ENCODE data around the gene CD6. TPM values are rescaled to one million over a fixed set of nuclear protein-coding genes. Genes with fewer than 3 reads are reported as not detected.

The CD6 gene
- total RNA-seq, 1 experiment from 2014 or later = not detected

DNA sequence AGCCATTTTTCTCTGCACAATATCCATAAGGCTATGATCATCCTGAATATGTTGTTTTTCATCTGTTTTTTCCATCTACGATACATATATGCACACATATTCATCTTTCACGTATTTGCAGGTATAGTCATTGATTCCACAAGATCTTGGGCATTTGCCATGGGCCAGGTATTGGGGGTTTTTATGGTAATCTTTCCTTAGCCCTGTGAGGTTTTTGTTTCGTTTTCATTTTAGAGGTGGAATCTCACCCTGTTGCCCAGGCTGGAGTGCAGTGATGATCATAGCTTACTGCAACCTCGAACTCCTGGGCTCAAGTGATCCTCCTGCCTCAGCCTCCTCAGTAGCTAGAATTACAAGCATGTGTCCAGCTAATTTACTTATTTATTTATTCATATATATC is 20.0 kb downstream of the CD6 start:
- Histone ChIP-seq H3K9ac (ENCODE audit: extremely low read depth, insufficient read length, low read length) (no peak overlapping the region), H3K4ac (ENCODE audit: low read depth, low read length) (no peak overlapping the region), H3T11ph (ENCODE audit: low read length) (no peak overlapping the region), H4K8ac (replicated peaks; ENCODE audit: insufficient read length, low read depth, low read length) (no peak overlapping the region), H2BK120ac (ENCODE audit: low read depth, low read length, poor library complexity, severe bottlenecking) (no peak overlapping the region), H2BK15ac (ENCODE audit: low read depth, low read length) (no peak overlapping the region), H3K79me2 (ENCODE audit: insufficient read depth, low read length) (no peaks in the 10 kb centered on the region), H3K27ac (ENCODE audit: insufficient read length, low read depth, low read length) (no peak overlapping the region), H2BK12ac (ENCODE audit: insufficient read length, low read depth, low read length) (no peak overlapping the region), H2AK5ac (ENCODE audit: insufficient read length, low read length) (no peak overlapping the region), H3K27me3 (ENCODE audit: insufficient read depth, low read length) (no peaks in the 10 kb centered on the region), H3K56ac (ENCODE audit: insufficient read length, low read depth, low read length) (no peak overlapping the region), H3K4me1 (ENCODE audit: insufficient read depth, low read length) (no peaks in the 10 kb centered on the region), H4K5ac (ENCODE audit: insufficient read length, low read depth, low read length) (no peak overlapping the region), H4K91ac (ENCODE audit: insufficient read length, low read depth, low read length) (no peak overlapping the region), H3K23ac (ENCODE audit: insufficient read length, low read depth, low read length) (no peak overlapping the region), H3K14ac (ENCODE audit: insufficient read depth, low read length) (no peak overlapping the region), H3K9me3 (ENCODE audit: control insufficient read depth, low read depth, low read length) (no peaks in the 10 kb centered on the region), H2BK20ac (ENCODE audit: low read depth, low read length, poor library complexity, severe bottlenecking) (no peak overlapping the region), H3K79me1 (ENCODE audit: insufficient read depth, low read depth, low read length, poor library complexity, severe bottlenecking) (no peaks in the 10 kb centered on the region), H3K18ac (ENCODE audit: insufficient read length, low read depth, low read length) (no peak overlapping the region), H2BK5ac (ENCODE audit: insufficient read length, low read length) (no peak overlapping the region), H3K4me2 (ENCODE audit: insufficient read depth, insufficient read length, low read length) (no peak overlapping the region), H4K20me1 (ENCODE audit: control insufficient read depth, insufficient read depth, insufficient read length) (no peaks in the 10 kb centered on the region), H3K23me2 (ENCODE audit: insufficient read length, low read depth, low read length, poor library complexity, severe bottlenecking) (no peaks in the 10 kb centered on the region), H2AFZ (ENCODE audit: low read length) (no peak overlapping the region)
- WGBS (ENCODE audit: extremely low coverage, insufficient read length, low lambda C conversion rate) = no CpG with 5 or more reads among the region's 4 CpGs
- Mint-ChIP-seq H3K27me3 (ENCODE audit: low read depth) (peaks cover 50% of the 10 kb centered on the region), H3K4me3 (no peak overlapping the region), H3K27ac (no peak overlapping the region), H3K36me3 (ENCODE audit: insufficient read depth in 1 of 3, low read depth in 3 of 3) (no peaks in the 10 kb centered on the region), H3K9me3 (no peaks in the 10 kb centered on the region), H3K4me1 (peaks cover 0 to 4% of the 10 kb centered on the region in 2 experiments; a peak in 1 of 4 replicates)
- TF ChIP-seq, protein P1, sequence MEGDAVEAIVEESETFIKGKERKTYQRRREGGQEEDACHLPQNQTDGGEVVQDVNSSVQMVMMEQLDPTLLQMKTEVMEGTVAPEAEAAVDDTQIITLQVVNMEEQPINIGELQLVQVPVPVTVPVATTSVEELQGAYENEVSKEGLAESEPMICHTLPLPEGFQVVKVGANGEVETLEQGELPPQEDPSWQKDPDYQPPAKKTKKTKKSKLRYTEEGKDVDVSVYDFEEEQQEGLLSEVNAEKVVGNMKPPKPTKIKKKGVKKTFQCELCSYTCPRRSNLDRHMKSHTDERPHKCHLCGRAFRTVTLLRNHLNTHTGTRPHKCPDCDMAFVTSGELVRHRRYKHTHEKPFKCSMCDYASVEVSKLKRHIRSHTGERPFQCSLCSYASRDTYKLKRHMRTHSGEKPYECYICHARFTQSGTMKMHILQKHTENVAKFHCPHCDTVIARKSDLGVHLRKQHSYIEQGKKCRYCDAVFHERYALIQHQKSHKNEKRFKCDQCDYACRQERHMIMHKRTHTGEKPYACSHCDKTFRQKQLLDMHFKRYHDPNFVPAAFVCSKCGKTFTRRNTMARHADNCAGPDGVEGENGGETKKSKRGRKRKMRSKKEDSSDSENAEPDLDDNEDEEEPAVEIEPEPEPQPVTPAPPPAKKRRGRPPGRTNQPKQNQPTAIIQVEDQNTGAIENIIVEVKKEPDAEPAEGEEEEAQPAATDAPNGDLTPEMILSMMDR (conservative IDR thresholded peaks at IDR 0.05) = no peak
- no peak for DNase-seq

Measured in H9 (cell line).